GM08714 (cell line): ENCODE data around the gene NUP210L.
A peak's percentile ranks its signal among the peaks of the same experiment; 100 is the strongest.
"Not testable (repeated sequence)": the region's sequence is repeated elsewhere in the genome, so short reads cannot be mapped to it uniquely, and the experiment has no call there.

Experiments
- H3K4me3 ChIP-seq: fragments of 200-500 bp; sonication (Bioruptor generic); 2 replicates; pipeline ENCODE4 v1.5.1; 2014; ENCODE audit warnings: mild to moderate bottlenecking, low read length, inconsistent platforms
- ZNF274 ChIP-seq: IDR thresholded peaks from 2 replicates; pipeline ENCODE4 v1.6.1; 2012; ENCODE audit warnings: mild to moderate bottlenecking, low read depth, low read length

The NUP210L gene

DNA sequence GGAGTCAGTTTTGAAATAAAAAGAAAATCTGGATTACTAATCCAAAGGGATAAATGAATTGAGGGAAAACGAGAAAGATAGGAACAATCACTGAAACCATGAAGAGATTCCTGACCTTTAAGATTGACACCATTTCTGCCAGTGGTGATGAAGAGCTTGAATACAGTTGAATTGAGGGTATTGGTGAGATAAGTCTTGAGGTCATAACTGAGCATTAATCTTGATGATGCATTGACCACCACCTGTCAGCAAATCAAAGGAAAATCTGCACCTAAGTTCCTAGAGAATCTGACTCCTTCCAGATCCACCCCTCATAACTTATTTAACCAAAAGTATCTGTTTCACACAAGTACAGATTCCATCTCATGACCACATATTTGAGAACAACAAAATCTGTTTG lies 142.7 kb downstream of the NUP210L start:
- no peak for TF ChIP-seq ZNF274
- no peak overlapping the region for H3K4me3 ChIP-seq

DNA sequence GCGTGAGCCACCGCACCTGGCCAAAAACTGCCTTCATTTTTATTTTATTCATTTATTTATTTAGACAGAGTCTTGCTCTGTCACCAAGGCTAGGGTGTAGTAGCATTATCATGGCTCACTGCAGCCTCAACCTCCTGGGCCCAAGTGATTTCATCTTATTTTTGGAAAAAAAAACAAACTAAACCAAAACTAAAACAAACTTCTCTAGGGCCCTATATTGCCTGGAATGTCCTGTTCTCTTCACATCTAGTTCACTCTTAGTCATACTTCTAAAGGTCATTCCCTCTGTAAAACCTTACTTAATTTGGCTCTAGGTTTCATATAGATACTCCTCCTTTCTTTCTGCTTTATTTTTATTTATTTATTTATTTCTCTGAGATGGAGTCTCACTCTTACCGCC lies 148.7 kb downstream of the NUP210L start:
- H3K4me3 ChIP-seq = no peak overlapping the region
- TF ChIP-seq ZNF274 = no peak

DNA sequence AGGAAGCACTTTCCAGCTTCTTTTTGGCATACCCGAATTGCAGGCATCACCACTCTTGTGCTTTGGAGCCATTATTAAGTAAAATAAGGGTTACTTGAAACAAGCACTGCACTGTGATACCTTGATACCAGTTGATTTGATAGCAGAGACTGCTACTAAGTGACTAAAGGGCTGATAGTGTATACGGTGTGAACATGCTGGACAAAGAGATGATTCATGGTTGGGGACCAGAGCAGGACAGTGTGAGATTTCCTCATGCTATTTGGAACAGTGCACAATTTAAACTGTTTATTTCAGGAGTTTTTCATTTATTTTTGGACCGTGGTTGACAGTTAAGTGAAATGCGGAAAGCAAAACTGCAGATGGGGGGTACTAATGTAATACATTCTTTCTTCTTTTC lies 154.5 kb downstream of the NUP210L start:
- H3K4me3 ChIP-seq = no peak overlapping the region
- no peak for TF ChIP-seq ZNF274

DNA sequence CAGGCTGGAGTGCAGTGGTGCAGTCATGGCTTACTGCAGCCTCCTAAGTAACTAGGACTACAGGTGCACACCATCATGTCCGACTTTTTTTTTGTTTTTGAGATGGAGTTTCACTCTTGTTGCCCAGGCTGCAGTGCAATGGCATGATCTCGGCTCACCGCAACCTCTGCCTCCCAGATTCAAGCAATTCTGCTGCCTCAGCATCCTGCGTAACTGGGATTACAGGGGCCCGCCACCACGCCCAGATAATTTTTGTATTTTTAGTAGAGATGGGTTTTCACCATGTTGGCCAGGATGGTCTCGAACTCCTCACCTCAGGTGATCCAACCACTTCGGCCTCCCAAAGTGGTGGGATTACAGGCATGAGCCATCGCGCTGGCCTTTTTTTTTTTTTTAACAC lies 158.0 kb downstream of the NUP210L start:
- not testable (repeated sequence) for H3K4me3 ChIP-seq

DNA sequence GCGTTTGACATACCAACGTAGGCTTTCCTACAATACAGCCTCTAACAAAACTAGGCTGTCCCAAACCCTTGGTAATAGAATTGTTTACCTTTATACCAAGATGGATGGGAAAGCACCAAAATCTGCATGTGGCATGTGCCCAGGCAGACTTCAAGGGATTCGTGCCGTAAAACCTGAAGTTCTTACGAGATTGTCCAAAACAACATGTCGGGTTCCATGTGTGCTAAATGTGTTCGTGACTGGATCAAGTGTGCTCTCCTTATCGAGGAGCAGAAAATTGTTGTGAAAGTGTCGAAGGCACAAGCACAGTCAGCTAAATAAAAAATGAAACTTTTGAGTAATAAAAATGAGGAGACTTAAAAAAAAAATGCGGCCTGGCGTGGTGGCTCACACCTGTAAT lies 159.2 kb downstream of the NUP210L start:
- TF ChIP-seq ZNF274 = no peak
- no peak overlapping the region for H3K4me3 ChIP-seq

DNA sequence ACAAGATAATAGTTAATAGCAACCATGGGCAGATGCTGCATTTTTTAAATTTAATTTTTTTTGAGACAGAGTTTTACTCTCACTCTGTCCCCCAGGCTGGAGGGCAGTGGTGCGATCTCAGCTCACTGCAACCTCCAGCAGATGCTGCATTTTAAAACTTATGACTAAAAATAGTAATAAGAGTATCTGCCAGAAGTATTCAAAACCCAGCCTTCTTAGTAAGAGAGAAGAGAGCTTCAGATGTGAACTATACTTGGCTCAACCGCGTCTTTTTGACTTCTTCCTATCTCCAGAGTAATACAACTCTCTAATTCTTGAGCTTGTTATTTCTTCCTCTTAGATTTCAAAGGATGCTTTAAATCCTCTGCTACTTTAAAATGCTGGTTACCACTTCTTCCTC lies 159.7 kb downstream of the NUP210L start:
- no peak overlapping the region for H3K4me3 ChIP-seq
- no peak for TF ChIP-seq ZNF274

DNA sequence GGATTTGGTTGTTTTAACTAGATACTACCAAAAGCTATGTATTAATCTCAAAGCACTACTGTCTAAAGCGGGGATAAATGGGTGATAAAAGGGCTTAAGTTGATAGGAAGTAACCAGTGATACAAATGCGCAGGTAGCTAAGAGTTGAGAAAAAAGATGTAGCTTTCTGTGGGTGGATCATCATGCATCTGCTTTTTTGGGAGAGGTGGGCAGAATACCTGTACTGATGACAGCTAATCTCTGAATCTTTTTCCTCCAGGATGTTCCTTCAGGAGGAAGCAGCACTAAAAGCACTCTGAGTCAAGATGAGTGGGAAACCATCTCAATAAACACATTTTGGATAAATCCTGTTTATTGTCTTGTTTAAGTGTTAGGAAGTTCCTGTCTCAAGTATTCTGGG lies 163.1 kb downstream of the NUP210L start:
- peak overlapping the region; percentile 67 for H3K4me3 ChIP-seq
- TF ChIP-seq ZNF274 = no peak

DNA sequence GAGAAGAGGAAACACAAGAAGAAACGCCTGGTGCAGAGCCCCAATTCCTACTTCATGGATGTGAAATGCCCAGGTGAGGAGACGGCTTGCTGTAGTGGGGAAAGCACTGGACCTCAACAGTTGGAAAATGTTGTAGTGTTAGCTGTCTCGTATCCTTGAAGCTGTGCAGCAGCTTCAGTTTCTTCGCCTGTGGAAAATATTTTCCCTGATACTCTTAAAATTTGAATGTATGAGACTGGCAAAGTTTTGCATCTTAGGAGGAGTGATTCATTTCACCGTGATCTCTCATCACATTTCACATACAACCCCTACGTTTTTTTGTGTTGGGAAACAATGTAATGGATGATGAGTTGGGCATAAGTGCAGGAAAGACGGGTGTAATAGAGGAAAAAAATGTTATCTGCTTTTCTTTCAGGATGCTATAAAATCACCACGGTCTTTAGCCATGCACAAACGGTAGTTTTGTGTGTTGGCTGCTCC lies 163.7 kb downstream of the NUP210L start:
- no peak for TF ChIP-seq ZNF274
- H3K4me3 ChIP-seq = peak overlapping the region; percentile 67

DNA sequence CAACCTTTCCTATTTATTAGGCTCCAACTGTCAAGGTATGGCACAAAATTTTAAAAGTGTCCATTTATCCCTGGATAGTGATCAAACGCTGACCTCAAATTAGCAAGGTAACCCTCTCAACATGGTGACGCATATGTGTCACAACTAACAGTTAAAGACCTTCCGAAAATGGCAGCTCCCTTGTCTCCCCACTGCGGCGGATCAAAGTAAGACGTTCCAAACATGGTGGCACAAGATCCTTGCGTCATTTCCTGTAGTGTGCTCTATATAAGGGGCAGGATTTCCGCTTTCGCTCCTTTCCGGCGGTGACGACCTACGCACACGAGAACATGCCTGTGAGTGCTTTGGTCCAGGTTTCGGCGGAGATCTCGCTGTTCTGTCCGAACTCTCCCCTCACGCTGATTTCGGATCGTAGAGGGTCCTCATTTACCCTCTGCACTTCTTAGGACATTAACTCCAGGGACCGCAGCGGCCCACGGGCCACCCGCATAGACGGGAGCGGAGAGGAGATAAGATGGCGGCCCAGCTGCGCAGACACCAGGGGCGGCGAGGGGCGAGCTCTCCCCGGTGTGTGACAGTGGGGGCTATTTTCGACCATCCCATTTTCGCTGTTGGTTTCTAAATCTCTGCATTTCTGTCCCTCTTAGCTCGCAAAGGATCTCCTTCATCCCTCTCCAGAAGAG lies 164.3 kb downstream of the NUP210L start, which contains the start of gene RPS27:
TSS of gene RPS27 (plus strand) at position 295 of the 683 bp plus-strand sequence. CDS start at position 330, 35 bp downstream.
- no peak for TF ChIP-seq ZNF274
- peak within 1 kb of the TSS; percentile 67 for H3K4me3 ChIP-seq

DNA sequence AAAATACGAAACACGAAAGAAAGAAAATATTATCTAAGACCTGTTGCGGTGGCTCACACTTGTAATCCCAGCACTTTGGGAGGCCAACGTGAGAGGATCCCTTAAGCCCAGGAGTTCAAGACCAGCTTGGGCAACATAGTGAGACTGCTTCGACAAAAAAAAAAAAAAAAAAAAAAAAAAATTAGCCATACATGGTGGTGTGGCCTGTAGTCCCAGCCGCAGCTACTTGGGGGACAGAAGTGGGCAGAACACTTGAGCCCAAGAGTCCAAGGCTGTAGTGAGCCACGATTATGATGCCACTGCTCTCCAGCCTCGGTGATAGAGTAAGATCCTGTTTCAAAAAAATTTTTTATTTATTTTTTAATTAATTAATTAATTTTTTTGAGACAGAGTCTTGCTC lies 167.3 kb downstream of the NUP210L start:
- TF ChIP-seq ZNF274 = no peak
- no peak overlapping the region for H3K4me3 ChIP-seq

DNA sequence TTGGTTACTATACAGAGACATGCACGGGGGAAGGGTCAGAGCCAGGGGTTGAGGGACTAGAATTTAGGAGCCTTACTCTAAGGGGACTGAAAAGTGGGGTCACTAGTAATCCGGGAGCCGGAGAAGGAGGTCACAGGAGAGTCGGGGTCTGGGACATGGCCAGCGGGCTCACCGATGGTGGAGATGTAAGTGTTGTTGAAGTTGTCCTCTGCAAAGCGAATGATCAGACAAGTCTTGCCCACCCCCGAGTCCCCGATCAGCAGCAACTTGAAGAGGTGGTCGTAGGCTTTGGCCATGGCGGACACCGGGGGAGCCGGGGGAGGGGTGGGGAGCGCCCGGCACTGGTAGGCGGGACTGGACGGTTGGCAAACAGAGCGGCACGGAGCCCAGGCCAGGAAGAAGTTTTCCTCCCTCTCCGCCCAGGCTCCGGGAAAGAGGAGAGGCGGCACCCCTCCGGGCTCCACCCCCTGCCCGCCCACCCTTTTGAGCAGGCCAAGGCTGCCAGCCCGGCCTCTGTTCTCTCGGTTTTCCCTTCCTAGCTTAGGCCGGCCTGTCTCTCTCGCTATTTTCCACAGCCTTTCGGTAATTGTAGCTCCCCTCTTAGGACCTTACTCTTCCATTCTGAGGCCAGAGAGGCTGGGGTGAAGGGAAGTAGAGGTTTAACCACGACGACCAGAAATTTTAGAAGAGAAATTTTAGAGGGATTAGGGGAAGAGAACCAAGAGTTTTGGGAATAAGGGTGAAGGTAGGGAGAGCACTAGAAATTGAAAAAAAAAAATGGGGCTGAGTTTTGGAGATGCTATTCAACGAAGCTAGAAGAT lies 168.7 kb downstream of the NUP210L start, which contains the start of gene RAB13:
TSS of gene RAB13 (minus strand) at position 399 of the 821 bp plus-strand sequence. CDS start at position 296, 103 bp downstream.
- TF ChIP-seq ZNF274 = no peak
- peak within 1 kb of the TSS; percentile 79 for H3K4me3 ChIP-seq

DNA sequence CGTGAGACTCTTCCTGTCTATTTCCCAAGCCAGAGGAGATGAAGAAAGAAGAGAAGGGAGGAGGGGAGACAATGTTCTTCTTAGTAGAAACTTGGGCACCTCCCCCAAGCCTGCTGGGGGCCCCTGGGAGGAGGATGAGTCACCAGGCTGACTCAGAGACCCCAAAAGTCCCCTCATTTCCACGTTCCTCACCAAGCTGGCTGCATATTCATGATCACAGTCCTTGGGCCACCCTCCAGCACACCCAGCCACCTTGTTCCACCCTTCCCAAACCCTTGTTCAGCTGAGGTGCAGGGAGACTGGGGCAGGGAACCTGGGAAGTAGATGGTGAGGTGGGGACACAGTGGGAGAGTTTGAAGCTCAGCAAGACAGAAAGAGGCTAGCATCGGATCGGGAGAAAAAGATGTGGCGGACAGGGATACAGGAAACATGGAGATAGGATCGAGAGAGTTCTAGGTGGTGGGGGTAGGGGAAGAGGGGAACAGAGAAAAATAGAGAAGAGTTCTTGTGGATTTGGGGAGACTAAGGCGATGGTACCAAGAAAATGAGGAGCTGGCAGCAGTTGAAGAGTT lies 169.4 kb downstream of the NUP210L start:
- TF ChIP-seq ZNF274 = no peak
- H3K4me3 ChIP-seq = peak overlapping the region; percentile 51

DNA sequence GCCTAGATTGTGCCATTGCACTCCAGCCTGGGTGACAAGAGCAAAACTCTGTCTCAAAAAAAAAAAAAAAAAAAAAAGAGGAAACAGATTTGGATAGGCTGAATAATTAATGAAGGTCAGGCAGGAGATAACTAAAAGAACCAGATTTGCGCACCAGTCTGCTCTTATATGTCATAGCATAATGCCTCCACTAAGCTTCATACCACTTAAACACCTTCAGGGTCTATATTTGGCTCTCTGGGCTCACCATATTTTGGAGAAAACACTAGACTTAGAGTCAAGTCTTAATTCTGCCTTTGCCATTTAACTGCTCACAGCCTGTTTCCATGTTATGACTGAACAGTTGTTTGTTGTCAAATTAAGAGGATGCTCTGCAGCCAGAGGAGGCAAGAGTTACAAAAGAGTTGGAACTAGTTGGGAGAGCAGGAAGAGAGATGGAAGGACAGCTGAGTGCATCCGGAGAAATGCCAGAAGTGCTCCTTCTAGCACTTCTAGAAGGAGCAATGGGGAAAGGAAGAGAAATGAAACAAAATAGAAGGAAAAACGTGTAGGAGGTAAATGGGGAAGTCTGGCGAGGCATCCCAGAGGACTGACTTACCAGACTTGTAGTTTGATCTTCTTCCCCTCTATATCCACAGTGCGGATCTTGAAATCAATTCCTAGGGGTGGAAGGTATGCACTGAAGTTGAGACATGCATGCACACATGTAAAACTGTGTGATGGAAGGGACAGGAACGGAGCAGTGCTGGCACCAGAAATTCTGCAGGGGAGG lies 170.6 kb downstream of the NUP210L start:
- H3K4me3 ChIP-seq = no peak overlapping the region

DNA sequence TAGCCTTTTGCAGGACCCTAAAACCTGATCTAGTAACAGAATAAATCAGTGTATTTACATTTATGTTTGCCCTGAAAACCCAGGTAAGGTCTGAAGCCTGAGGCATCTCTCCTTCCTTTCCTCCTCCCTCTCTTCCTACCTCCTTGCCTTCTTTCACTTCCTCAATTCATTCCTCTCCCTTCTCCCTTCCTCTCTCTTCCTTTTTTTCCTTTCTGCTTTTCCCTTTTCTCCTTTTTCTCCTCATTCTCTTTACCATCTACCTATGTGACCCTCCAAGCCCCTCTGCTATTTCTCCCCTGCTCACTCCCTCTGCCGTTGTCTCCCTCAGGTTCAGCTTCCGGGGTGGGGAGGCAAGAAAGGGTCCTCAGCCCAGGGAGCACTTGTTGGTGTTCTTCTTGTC lies 173.1 kb downstream of the NUP210L start:
- H3K4me3 ChIP-seq = not testable (repeated sequence)

More for the DNA sequence above, 170.6 kb downstream of the NUP210L start:
- TF ChIP-seq ZNF274 = no peak

DNA sequence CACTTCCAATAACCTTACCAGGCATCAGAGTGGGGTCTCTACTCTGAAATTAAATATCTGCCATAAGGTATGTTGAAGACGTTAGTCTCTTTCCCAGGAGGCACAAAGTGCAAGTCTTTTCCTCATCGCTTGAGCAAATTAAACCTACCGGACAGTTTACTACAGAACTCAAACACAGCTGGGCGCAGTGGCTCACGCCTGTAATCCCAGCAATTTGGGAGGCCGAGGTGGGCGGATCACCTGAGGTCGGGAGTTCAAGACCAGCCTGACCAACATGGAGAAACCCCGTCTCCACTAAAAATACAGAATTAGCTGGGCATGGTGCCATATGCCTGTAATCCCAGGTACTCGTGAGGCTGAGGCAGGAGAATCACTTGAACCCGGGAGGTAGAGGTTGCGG lies 175.8 kb downstream of the NUP210L start:
- not testable (repeated sequence) for H3K4me3 ChIP-seq
